ENCODE results near the gene NLGN3. TPM values are rescaled to one million over a fixed set of nuclear protein-coding genes. Genes with fewer than 3 reads are reported as not detected.
A peak's percentile ranks its signal among the peaks of the same experiment; 100 is the strongest.

The NLGN3 gene
- total and polyA plus RNA-seq, 2 donors (not counting 3 experiments of a cell fraction or from before 2014, with no cell fraction given), result 0.37 to 0.40 TPM

GRCh38 chrX:71181910-71182799 is 37.5 kb downstream of the NLGN3 start:
- peak; percentile 99 for FAIRE-seq
- H3K9me1 ChIP-seq (replicated peaks; ENCODE audit: control insufficient read depth, extremely low read depth, insufficient read depth, low read length), result no peaks in the 10 kb centered on the region
- H3K36me3 ChIP-seq (ENCODE audit: control insufficient read depth in 2 of 2, extremely low read depth in 1 of 2, insufficient read depth in 2 of 2, low read length in 2 of 2), result no peaks in the 10 kb centered on the region
- H3K27ac ChIP-seq (ENCODE audit: insufficient read depth, low read depth, low read length), result peak overlapping the region; percentile 63
- ChIA-PET POLR2A (interaction anchor here (0.7 to 1.7 kb wide), 2 partner anchors 101 to 184 kb away, joined by 3 to 5 read pairs; partner anchors contain the start of genes NONO and TAF1), CTCF (interaction anchor here (1.0 to 3.3 kb wide), 3 partner anchors 54 to 412 kb away, joined by 3 to 18 read pairs (median 5); no protein-coding TSS in a partner anchor)
- no peaks in the 10 kb centered on the region for H3K9me3 ChIP-seq (replicated peaks; ENCODE audit: control insufficient read depth, insufficient read depth, low read length)
- intact Hi-C loops (cut with micrococcal nuclease) (loop anchor here (1.0 to 5.0 kb wide), 3 partner anchors 73 to 185 kb away; partner anchors contain the start of genes NONO and TAF1), dilution Hi-C loops (cut with MboI; ENCODE audit: extremely low pct_ligation_motif_present, low sequenced_read_pairs) (no loop called here)
- peak overlapping the region; percentile 90 for H3K4me2 ChIP-seq (ENCODE audit: insufficient read depth, low read length)
- H2AFZ ChIP-seq (ENCODE audit: low read depth, low read length), result peak overlapping the region; percentile 81
- peak overlapping the region in 2 of 3 experiments; percentile 33 to 55 for H3K4me3 ChIP-seq (replicated peaks in 1 of 3; ENCODE audit: insufficient read depth in 1 of 3, low read depth in 1 of 3, low read length in 3 of 3)
- H3K9ac ChIP-seq (replicated peaks; ENCODE audit: extremely low read depth, insufficient read depth, low read length), result peak overlapping the region; percentile 67
- no peaks in the 10 kb centered on the region for H3K27me3 ChIP-seq (ENCODE audit: control insufficient read depth in 2 of 2, insufficient read depth in 2 of 2, low read length in 2 of 2)
- peaks cover 7% of the 10 kb centered on the region for H3K4me1 ChIP-seq (ENCODE audit: control insufficient read depth, extremely low read depth, insufficient read depth, low read length)
- no peak for TF ChIP-seq POLR2AphosphoS5 (IDR thresholded peaks at IDR 0.05; ENCODE audit: insufficient read depth, low read depth, low read length)
- no peak for TF ChIP-seq EZH2 (IDR thresholded peaks at IDR 0.05; ENCODE audit: borderline replicate concordance, low read depth, low read length, severe bottlenecking)
- TF ChIP-seq POLR2A (IDR thresholded peaks at IDR 0.05; ENCODE audit: low read depth, low read length), result peak; percentile 68
- peak; percentile 55 for TF ChIP-seq MAX (IDR thresholded peaks at IDR 0.05; ENCODE audit: insufficient read depth, insufficient read length)
- TF ChIP-seq MYC (IDR thresholded peaks at IDR 0.05; ENCODE audit: low read depth, low read length), result peak; percentile 11
- peak; percentile 88 for TF ChIP-seq JUN (IDR thresholded peaks at IDR 0.05; ENCODE audit: borderline replicate concordance, insufficient read depth, insufficient read length, low read depth)
- peak; percentile 66 for TF ChIP-seq FOS (IDR thresholded peaks at IDR 0.05; ENCODE audit: borderline replicate concordance, insufficient read depth, low read length)
- BruUV-seq (replicated peaks), result TSS peak; percentile 98
- DNase-seq (ENCODE audit: low read depth, low spot score), result peak; percentile 95
- no peaks in the 10 kb centered on the region for H3K79me2 ChIP-seq (ENCODE audit: control insufficient read depth, insufficient read depth, low read length)
- H4K20me1 ChIP-seq (replicated peaks; ENCODE audit: control insufficient read depth, extremely low read depth, insufficient read depth, low read length), result no peaks in the 10 kb centered on the region
